Cardiac atrium fibroblast (primary cell): ENCODE measurements around the gene CLDN14. TPM values are rescaled to one million over a fixed set of nuclear protein-coding genes. Genes with fewer than 3 reads are reported as not detected.

Source experiments
- total RNA-seq: library from RNA; depleted of rRNA; stranded (reverse); fragments of >200 nt; gene quantifications from 2 replicates; pipeline ENCODE4 v1.2.3, GENCODE V29; 2015

CLDN14 gene
- not detected in 2 replicates for total RNA-seq

GRCh38 chr21:36479415-36480402, at the start of gene CLDN14:
Gene CLDN14 (minus strand): TSS chr21:36480122. CDS start chr21:36461695, 18,427 bp downstream.

Other genes starting within 250 kb of the CLDN14 start
- gene MORC3, start 159.9 kb downstream of the CLDN14 start, total RNA-seq = 10.8 and 13.9 TPM in 2 replicates
- 2.9 and 3.6 TPM in 2 replicates for gene CHAF1B, start 94.7 kb downstream of the CLDN14 start, total RNA-seq
- not detected in 2 replicates for gene SIM2, start 219.0 kb upstream of the CLDN14 start, total RNA-seq